NCI-H2171 (cell line): Measurements from ENCODE around the gene RAB43.

Experiments
- DNase-seq: peaks from one replicate; lab custom pipeline; 2025; lab: John Stamatoyannopoulos, UW

Gene RAB43

DNA sequence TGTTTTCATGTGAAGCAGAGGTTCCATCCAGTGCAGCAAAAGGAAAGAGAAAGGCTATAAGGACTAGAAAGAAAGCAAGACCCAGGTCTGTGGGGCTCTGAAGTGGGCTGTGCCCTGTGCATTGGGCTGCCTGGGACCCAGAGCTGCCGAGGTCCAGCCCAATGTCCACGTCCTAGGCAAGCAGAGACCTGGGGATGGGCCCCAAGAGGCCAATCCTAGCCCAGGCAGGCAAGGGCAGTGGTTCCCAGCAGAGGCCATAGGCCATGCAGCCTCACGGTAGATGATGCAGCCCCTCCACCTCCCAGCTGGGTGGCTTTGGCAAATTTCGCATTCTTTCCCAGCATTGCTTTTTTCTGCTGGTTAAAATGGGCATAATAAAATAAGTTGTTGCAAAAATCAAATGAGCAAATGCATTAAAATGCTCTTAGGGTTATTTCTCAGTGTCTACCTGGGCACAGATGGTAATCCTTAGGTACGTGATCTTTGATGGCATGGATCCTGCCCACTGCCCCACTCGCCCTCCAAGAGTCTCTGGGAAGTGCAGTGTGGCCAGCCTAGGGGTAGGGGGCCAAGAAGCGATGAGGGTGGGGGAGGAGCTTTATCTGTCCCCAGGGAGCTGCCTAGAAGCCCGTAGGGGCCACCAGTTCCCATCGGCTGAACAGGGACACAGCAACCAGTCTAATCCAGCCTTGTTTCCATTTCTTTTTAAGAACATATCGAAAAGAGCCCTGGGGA lies 83.3 kb downstream of the RAB43 start:
- no peak for DNase-seq
